Esophagus muscularis mucosa (tissue), 4 donors: ENCODE results near the gene WNT7A.

Source experiments
- CTCF ChIP-seq, 3 experiments: fragments of 200-600 bp in 2 of 3; fragments of 450-650 bp in 1 of 3; sonication (generic) in 2 of 3; IDR thresholded peaks; one replicate each; pipeline ENCODE4 v1.5.1; 2017 to 2019; ENCODE audit warnings: antibody characterized with exemption in 3 of 3, mild to moderate bottlenecking in 2 of 3, moderate library complexity in 1 of 3
- EP300 ChIP-seq: sonication (generic); formaldehyde crosslinking; IDR thresholded peaks from one replicate; pipeline ENCODE4 v1.6.1; 2017; ENCODE audit warnings: antibody characterized with exemption
- POLR2A ChIP-seq: fragments of 450-650 bp; IDR thresholded peaks from one replicate; pipeline ENCODE4 v1.6.1; 2017; ENCODE audit warnings: antibody characterized with exemption, moderate library complexity, mild to moderate bottlenecking, low read depth
- POLR2AphosphoS5 ChIP-seq, 2 donors: sonication (generic); formaldehyde crosslinking; IDR thresholded peaks; one replicate each; pipeline ENCODE4 v1.6.1; 2017; ENCODE audit warnings: antibody characterized with exemption in 2 of 2

GRCh38 chr3:13835246-13835645, 44.6 kb downstream of the WNT7A start:
- TF ChIP-seq CTCF (IDR thresholded peaks at IDR 0.05) (no peak), POLR2AphosphoS5 (IDR thresholded peaks at IDR 0.05) (no peak), POLR2A (no peak), EP300 (no peak)
